NCI-H748 (cell line): ENCODE measurements around the gene DOCK1.
"Not testable (repeated sequence)": the region's sequence is repeated elsewhere in the genome, so short reads cannot be mapped to it uniquely, and the experiment has no call there.

Experiments
- DNase-seq: peaks from one replicate; lab custom pipeline; 2025; ENCODE audit not compliant: unreplicated experiment; lab: John Stamatoyannopoulos, UW

Gene DOCK1

GRCh38 chr10:126902157-126902556 is 3.1 kb upstream of the DOCK1 start:
- DNase-seq, result no peak

- no peak for DNase-seq
Measured at GRCh38 chr10:126903656-126904360, 1.4 kb upstream of the DOCK1 start.

- DNase-seq, result no peak
Measured at GRCh38 chr10:126904516-126904817, 761 bp upstream of the DOCK1 start.

- DNase-seq, result no peak
Measured at GRCh38 chr10:126905776-126906703, 812 bp downstream of the DOCK1 start.

GRCh38 chr10:126906704-126907422 is 1.6 kb downstream of the DOCK1 start:
- DNase-seq, result no peak

- no peak for DNase-seq
Measured at GRCh38 chr10:126907423-126907970, 2.3 kb downstream of the DOCK1 start.

- no peak for DNase-seq
Measured at GRCh38 chr10:126908225-126908624, 3.0 kb downstream of the DOCK1 start.

GRCh38 chr10:126908729-126909128 is 3.5 kb downstream of the DOCK1 start:
- DNase-seq, result no peak

GRCh38 chr10:126909147-126909546 is 3.9 kb downstream of the DOCK1 start:
- no peak for DNase-seq

GRCh38 chr10:126910196-126910595 is 5.0 kb downstream of the DOCK1 start:
- DNase-seq, result no peak

GRCh38 chr10:126910798-126911197 is 5.6 kb downstream of the DOCK1 start:
- no peak for DNase-seq

GRCh38 chr10:126911301-126911700 is 6.1 kb downstream of the DOCK1 start:
- DNase-seq, result no peak

GRCh38 chr10:126913316-126913715 is 8.1 kb downstream of the DOCK1 start:
- no peak for DNase-seq

- no peak for DNase-seq
Measured at GRCh38 chr10:126914561-126914960, 9.3 kb downstream of the DOCK1 start.

GRCh38 chr10:126916952-126917351 is 11.7 kb downstream of the DOCK1 start:
- DNase-seq, result not testable (repeated sequence)

- no peak for DNase-seq
Measured at GRCh38 chr10:126917375-126917774, 12.1 kb downstream of the DOCK1 start.

- no peak for DNase-seq
Measured at GRCh38 chr10:126917975-126918908, 13.0 kb downstream of the DOCK1 start.

GRCh38 chr10:126919426-126919825 is 14.2 kb downstream of the DOCK1 start:
- DNase-seq, result no peak

- DNase-seq, result no peak
Measured at GRCh38 chr10:126921162-126921561, 15.9 kb downstream of the DOCK1 start.

GRCh38 chr10:126921974-126922525 is 16.8 kb downstream of the DOCK1 start:
- no peak for DNase-seq
